ENCODE measurements around the gene KRT74.

KRT74 gene

GRCh38 chr12:52539083-52539820 is 34.4 kb downstream of the KRT74 start:
- DNase-seq: no peak

- no peak for DNase-seq
These were observed 36.5 kb downstream of the KRT74 start for GRCh38 chr12:52537101-52537500.

GRCh38 chr12:52535574-52535973 is 38.1 kb downstream of the KRT74 start:
- no peak for DNase-seq

- DNase-seq: no peak
These were observed 39.2 kb downstream of the KRT74 start for GRCh38 chr12:52534482-52534881.

GRCh38 chr12:52533686-52534470 is 39.8 kb downstream of the KRT74 start:
- DNase-seq: peak in 4 of 51 donors; percentile 8 to 24 (median 14)

- DNase-seq: no peak
These were observed 41.0 kb downstream of the KRT74 start for GRCh38 chr12:52532636-52533035.

- DNase-seq: peak in 7 of 51 donors; percentile 7 to 31 (median 17)
These were observed 41.9 kb downstream of the KRT74 start for GRCh38 chr12:52531566-52532300.

GRCh38 chr12:52530905-52531304 is 42.7 kb downstream of the KRT74 start:
- DNase-seq: no peak

GRCh38 chr12:52530366-52530765 is 43.3 kb downstream of the KRT74 start:
- DNase-seq: no peak

GRCh38 chr12:52529846-52530245 is 43.8 kb downstream of the KRT74 start:
- no peak for DNase-seq

- no peak for DNase-seq
These were observed 44.2 kb downstream of the KRT74 start for GRCh38 chr12:52529417-52529816.

- DNase-seq: peak in 38 of 51 donors; percentile 10 to 72 (median 40)
These were observed 45.0 kb downstream of the KRT74 start for GRCh38 chr12:52528641-52529143.

- no peak for DNase-seq
These were observed 46.4 kb downstream of the KRT74 start for GRCh38 chr12:52527121-52527800.

GRCh38 chr12:52526511-52526951 is 47.1 kb downstream of the KRT74 start:
- no peak for DNase-seq

- DNase-seq: no peak
These were observed 47.8 kb downstream of the KRT74 start for GRCh38 chr12:52525661-52526499.

GRCh38 chr12:52524898-52525591 is 48.6 kb downstream of the KRT74 start:
- no peak for DNase-seq

GRCh38 chr12:52524241-52524897 is 49.3 kb downstream of the KRT74 start:
- no peak for DNase-seq

GRCh38 chr12:52523824-52524223 is 49.8 kb downstream of the KRT74 start:
- DNase-seq: peak in 1 of 51 donors; percentile 13

Measured in hypothalamus (tissue), 51 donors.